ENCODE measurements around the gene CSNK1A1.

Gene CSNK1A1

GRCh38 chr5:149551227-149552037 is at the start of gene CSNK1A1:
Gene CSNK1A1 (minus strand): TSS chr5:149551439. CDS start chr5:149550964, 475 bp downstream.
- in situ Hi-C loops (cut with HindIII; ENCODE audit: low sequenced_read_pairs): no loop called here

GRCh38 chr5:149600932-149601331 is 49.7 kb upstream of the CSNK1A1 start:
- in situ Hi-C loops (cut with HindIII; ENCODE audit: low sequenced_read_pairs): no loop called here

- in situ Hi-C loops (cut with HindIII; ENCODE audit: low sequenced_read_pairs): loop anchor here (5.0 kb wide), 1 partner anchor 57 kb away; no protein-coding TSS in a partner anchor
Observed at GRCh38 chr5:149599375-149599774, 48.1 kb upstream of the CSNK1A1 start.

GRCh38 chr5:149598966-149599365 is 47.7 kb upstream of the CSNK1A1 start:
- in situ Hi-C loops (cut with HindIII; ENCODE audit: low sequenced_read_pairs): loop anchor here (5.0 kb wide), 1 partner anchor 57 kb away; no protein-coding TSS in a partner anchor

GRCh38 chr5:149598234-149598633 is 47.0 kb upstream of the CSNK1A1 start:
- in situ Hi-C loops (cut with HindIII; ENCODE audit: low sequenced_read_pairs): loop anchor here (5.0 kb wide), 1 partner anchor 56 kb away; no protein-coding TSS in a partner anchor

- in situ Hi-C loops (cut with HindIII; ENCODE audit: low sequenced_read_pairs): loop anchor here (5.0 kb wide), 1 partner anchor 55 kb away; no protein-coding TSS in a partner anchor
Observed at GRCh38 chr5:149597618-149598017, 46.4 kb upstream of the CSNK1A1 start.

- in situ Hi-C loops (cut with HindIII; ENCODE audit: low sequenced_read_pairs): loop anchor here (5.0 kb wide), 1 partner anchor 54 kb away; no protein-coding TSS in a partner anchor
Observed at GRCh38 chr5:149596712-149597111, 45.5 kb upstream of the CSNK1A1 start.

- in situ Hi-C loops (cut with HindIII; ENCODE audit: low sequenced_read_pairs): loop anchor here (5.0 kb wide), 1 partner anchor 53 kb away; no protein-coding TSS in a partner anchor
Observed at GRCh38 chr5:149595105-149595504, 43.9 kb upstream of the CSNK1A1 start.

- in situ Hi-C loops (cut with HindIII; ENCODE audit: low sequenced_read_pairs): no loop called here
Observed at GRCh38 chr5:149594206-149594895, 43.1 kb upstream of the CSNK1A1 start.

- in situ Hi-C loops (cut with HindIII; ENCODE audit: low sequenced_read_pairs): no loop called here
Observed at GRCh38 chr5:149593370-149593769, 42.1 kb upstream of the CSNK1A1 start.

- in situ Hi-C loops (cut with HindIII; ENCODE audit: low sequenced_read_pairs): no loop called here
Observed at GRCh38 chr5:149588936-149589335, 37.7 kb upstream of the CSNK1A1 start.

- in situ Hi-C loops (cut with HindIII; ENCODE audit: low sequenced_read_pairs): no loop called here
Observed at GRCh38 chr5:149586708-149587318, 35.6 kb upstream of the CSNK1A1 start.

- in situ Hi-C loops (cut with HindIII; ENCODE audit: low sequenced_read_pairs): no loop called here
Observed at GRCh38 chr5:149585910-149586309, 34.7 kb upstream of the CSNK1A1 start.

- in situ Hi-C loops (cut with HindIII; ENCODE audit: low sequenced_read_pairs): no loop called here
Observed at GRCh38 chr5:149584121-149584520, 32.9 kb upstream of the CSNK1A1 start.

- in situ Hi-C loops (cut with HindIII; ENCODE audit: low sequenced_read_pairs): no loop called here
Observed at GRCh38 chr5:149583394-149583793, 32.2 kb upstream of the CSNK1A1 start.

- in situ Hi-C loops (cut with HindIII; ENCODE audit: low sequenced_read_pairs): no loop called here
Observed at GRCh38 chr5:149581931-149582768, 30.9 kb upstream of the CSNK1A1 start.

- in situ Hi-C loops (cut with HindIII; ENCODE audit: low sequenced_read_pairs): no loop called here
Observed at GRCh38 chr5:149581192-149581861, 30.1 kb upstream of the CSNK1A1 start, which contains the start of gene ARHGEF37. Gene ARHGEF37 (plus strand): TSS chr5:149581498. CDS start chr5:149597770, 16,272 bp downstream.

- in situ Hi-C loops (cut with HindIII; ENCODE audit: low sequenced_read_pairs): no loop called here
Observed at GRCh38 chr5:149580808-149581191, 29.6 kb upstream of the CSNK1A1 start.

GRCh38 chr5:149578896-149579295 is 27.7 kb upstream of the CSNK1A1 start:
- in situ Hi-C loops (cut with HindIII; ENCODE audit: low sequenced_read_pairs): no loop called here

GRCh38 chr5:149576021-149576420 is 24.8 kb upstream of the CSNK1A1 start:
- in situ Hi-C loops (cut with HindIII; ENCODE audit: low sequenced_read_pairs): no loop called here

Data from endothelial cell of hepatic sinusoid (primary cell).